ENCODE data around the gene CCNA1.

Gene CCNA1

DNA sequence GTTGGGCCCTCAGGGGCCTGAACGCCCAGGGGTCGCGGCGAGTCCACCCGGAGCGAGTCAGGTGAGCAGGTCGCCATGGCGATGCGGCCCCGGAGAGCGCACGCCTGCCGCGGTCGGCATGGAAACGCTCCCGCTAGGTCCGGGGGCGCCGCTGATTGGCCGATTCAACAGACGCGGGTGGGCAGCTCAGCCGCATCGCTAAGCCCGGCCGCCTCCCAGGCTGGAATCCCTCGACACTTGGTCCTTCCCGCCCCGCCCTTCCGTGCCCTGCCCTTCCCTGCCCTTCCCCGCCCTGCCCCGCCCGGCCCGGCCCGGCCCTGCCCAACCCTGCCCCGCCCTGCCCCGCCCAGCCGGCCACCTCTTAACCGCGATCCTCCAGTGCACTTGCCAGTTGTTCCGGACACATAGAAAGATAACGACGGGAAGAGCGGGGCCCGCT lies at the start of gene CCNA1:
Gene CCNA1, plus strand, starts transcription at position 390 of the 439 bp plus-strand sequence. CDS start 562 bp downstream, outside the sequence.
- no peak for DNase-seq

DNA sequence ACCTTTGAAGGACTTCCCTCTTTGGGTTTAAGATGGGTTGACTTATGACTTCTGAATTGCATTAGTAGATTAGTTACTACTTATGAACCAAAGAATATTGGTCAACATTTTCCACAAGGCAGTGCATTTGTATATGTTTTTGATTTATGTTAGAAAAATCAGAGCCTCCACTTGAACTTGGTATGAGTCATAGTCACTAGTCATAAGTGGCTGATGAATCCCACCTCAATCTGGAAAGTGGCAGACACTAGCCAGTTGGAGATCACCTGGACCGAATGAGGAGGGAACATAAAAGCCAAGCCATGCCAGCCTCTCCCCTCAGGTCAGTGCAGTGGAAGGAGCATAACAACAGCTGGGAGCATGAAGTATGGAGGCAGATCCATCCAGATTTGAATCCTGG lies 46.8 kb upstream of the CCNA1 start:
- no peak for DNase-seq

DNA sequence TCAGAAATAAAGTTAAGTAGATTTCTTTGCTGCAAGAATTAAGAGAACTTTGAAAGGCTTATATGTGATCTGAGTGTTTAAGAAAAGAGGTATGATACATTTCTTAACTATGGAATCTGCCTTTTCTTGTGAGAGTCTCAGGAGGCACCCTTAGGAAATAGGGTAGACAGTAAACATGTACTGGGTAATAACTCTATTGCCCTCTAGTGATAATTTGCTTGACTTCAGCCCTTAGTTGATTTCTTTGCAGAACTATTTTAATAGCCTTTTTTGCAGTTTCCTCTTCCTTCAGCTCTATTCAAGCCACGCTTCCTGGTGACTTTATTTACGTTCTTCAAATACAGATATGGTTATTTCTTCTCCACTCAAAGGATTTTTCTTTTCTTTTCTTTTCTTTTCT lies 37.0 kb upstream of the CCNA1 start:
- no peak for DNase-seq

- DNase-seq: no peak
Observed at GRCh38 chr13:36405151-36405550, 27.1 kb upstream of the CCNA1 start.

DNA sequence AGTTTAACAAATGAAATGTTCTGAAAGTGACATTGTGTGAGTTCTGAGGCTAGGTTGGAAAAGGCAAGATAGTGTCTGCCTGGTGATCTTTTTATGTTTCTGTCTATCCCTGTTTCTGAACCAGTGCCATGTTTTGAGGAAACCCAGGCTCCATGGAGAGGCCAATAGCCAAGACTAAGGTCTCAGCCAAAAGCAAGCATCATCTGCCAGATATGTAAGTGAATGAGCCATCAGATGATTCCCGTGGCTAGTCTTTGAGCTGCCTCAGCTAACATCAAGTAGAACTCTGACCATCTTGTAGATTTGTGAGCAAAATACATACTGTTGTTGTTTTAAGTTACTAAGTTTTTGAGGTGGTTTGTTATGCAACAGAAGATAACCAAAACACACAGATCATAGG lies 19.6 kb upstream of the CCNA1 start:
- DNase-seq: no peak

GRCh38 chr13:36413161-36413560 lies 19.1 kb upstream of the CCNA1 start:
- no peak for DNase-seq

DNA sequence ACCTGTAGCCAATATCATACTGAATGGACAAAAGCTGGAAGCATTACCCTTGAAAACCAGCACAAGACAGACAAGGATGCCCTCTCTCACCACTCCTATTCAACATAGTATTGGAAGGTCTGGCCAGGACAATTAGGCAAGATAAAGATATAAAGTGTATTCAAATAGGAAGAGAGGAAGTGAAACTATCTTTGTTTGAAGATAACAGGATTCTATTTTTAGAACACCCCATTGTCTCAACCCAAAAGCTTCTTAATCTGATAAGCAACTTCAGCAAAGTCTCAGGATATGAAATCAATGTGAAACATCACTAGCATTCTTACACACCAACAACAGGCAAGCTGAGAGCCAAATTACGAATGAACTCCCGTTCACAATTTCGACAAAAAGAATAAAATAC lies 17.8 kb upstream of the CCNA1 start:
- no peak for DNase-seq

- no peak for DNase-seq
Observed at GRCh38 chr13:36417331-36417730, 15.0 kb upstream of the CCNA1 start.

- no peak for DNase-seq
Observed at GRCh38 chr13:36418022-36418805, 14.1 kb upstream of the CCNA1 start.

- DNase-seq: peak; percentile 39
Observed at GRCh38 chr13:36420437-36420891, 11.8 kb upstream of the CCNA1 start.

- DNase-seq: no peak
Observed at GRCh38 chr13:36421447-36421846, 10.8 kb upstream of the CCNA1 start.

- DNase-seq: no peak
Observed at GRCh38 chr13:36428086-36428485, 4.2 kb upstream of the CCNA1 start.

GRCh38 chr13:36430247-36431203 lies 1.8 kb upstream of the CCNA1 start:
- DNase-seq: no peak

- DNase-seq: no peak
Observed at GRCh38 chr13:36431204-36432105, 840 bp upstream of the CCNA1 start.

- DNase-seq: no peak
Observed at GRCh38 chr13:36436811-36437210, 4.5 kb downstream of the CCNA1 start.

DNA sequence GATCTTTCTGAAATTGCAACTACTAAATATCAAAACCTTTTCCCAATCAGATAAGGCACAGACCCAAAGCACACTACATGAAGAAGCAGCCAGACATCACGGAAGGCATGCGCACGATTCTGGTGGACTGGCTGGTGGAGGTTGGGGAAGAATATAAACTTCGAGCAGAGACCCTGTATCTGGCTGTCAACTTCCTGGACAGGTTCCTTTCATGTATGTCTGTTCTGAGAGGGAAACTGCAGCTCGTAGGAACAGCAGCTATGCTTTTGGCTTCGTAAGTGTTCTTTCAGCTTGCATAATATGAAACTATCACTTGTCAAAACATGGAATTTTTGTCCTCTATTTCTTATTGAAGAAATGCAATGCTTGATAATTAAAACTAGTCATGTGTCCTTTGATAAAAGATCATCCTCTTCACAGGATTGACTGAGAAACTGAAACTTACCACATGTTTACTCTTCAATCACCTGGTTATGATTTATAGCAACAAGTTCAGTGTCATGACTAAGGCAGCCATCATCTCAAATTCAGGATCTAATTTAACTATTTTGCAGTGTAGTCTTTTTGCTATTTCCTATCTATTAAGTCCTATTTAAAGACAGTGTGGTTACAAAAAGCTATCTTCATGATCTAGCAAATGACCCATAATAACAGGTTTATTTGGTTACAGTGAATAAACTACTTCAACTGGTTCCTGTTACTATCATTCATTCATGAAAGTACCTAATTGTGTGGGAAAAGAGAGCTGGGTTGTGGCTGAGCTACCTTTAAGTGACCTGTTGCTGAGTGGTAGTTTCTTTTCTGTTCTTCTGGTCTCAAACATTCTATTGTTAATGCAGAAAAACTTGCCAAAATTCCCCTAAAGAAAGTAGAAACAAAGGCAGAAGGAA lies 6.5 kb downstream of the CCNA1 start:
- no peak for DNase-seq

GRCh38 chr13:36445278-36445677 lies 13.0 kb downstream of the CCNA1 start:
- no peak for DNase-seq

DNA sequence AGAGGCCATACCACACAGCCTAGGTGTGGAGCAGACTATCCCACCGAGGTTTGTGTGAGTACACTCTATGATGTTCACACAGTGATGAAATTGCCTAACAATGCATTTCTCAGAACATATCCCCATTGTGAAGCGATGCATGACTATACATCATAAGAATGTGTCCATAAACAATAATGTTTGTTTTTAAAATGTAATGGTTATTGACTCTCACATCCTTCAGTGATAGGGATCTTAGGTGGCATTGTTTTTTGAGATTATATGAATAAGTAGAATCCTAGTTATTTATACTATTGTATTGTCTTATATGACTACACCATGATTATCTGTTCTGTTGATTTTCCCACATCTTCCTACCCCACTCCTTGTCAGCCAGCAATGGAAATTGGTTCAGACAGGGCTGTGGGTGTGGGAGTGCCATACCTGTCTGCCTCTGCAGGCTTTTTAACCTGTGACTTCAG lies 13.6 kb downstream of the CCNA1 start:
- DNase-seq: no peak

DNA sequence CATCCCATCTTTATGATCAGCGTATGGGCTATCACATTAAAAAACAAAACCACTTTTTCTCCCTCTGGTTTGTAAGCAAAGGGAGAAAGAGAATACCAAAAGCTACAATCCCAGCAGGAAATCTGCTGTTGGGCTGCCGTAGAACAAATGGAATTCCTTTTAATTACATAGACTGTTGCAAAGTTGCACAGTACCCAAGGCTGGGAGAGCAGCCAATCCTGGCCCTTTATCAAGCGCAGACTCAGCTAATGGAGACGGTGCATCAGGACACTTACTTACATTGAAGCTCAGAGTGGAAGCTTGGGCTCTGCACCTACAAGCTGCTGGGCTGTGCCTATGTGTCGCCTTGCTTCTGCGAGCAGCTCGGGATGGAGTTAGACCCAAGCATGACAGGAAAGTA lies 15.2 kb downstream of the CCNA1 start:
- no peak for DNase-seq

DNA sequence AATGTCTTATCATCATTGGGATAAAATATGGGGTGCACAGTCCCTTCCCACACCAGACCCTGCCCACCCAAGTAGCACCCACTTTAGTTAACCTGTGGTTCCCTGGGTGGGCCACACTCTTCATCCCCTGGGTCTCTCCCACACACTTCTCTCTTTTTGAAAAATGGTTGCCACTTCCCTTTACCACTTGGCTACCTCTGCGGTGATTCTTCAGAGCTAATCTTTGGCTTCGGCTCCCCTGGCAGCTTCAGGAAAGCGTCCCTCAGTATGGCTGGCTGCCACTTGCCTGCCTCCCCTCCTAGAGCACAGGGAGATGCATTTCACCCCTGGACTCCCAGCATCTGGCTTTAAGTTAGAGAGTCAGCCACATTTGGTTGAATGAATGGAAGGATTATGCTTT lies 18.2 kb downstream of the CCNA1 start:
- DNase-seq: no peak

DNA sequence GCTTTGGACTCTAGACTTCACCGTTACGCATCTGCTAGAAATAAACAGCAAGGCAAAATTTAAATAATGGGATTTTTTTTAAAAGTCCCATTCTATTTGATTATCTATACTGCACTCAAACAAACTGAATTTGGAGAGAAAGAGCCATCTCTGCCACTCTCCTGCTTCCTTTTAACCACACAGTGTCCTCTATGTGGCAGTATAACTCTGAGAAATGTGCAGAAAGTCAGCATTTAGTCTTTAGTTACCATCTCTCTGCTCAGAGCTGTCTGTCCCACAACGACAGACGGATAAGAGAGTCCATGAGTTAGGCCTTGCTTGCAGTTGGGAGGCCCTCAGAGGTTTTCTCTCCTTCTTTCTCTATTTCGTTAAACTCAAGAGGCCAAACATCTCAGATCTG lies 21.2 kb downstream of the CCNA1 start:
- no peak for DNase-seq

GRCh38 chr13:36454121-36454520 lies 21.8 kb downstream of the CCNA1 start:
- DNase-seq: no peak

Measured in activated CD4-positive, alpha-beta T cell treated with anti-CD3 and anti-CD28 coated beads for 1 hour (primary cell).